HG02870 (cell line): ENCODE data around the gene CAD.

Source experiments
- ATAC-seq: cut with Tn5 transposase; IDR thresholded peaks from one replicate; pipeline ENCODE4 v1.9.1; 2021; ENCODE audit warnings: mild to moderate bottlenecking, moderate library complexity; ENCODE audit not compliant: unreplicated experiment

The CAD gene

GRCh38 chr2:27222407-27222806, 5.2 kb downstream of the CAD start:
- ATAC-seq, result no peak

DNA sequence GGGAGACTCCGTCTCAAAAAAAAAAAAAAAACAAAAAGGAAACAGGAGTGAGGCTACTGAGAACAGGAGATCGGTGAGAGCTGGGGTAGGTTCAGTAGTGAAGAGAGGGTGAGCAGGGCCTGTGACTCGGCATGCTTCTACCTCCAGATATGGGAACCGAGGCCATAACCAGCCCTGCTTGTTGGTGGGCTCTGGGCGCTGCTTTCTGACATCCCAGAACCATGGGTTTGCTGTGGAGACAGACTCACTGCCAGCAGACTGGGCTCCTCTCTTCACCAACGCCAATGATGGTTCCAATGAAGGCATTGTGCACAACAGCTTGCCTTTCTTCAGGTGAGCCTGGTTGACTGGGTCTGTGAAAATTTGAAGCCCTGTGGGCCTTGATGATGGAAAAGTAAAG, 6.2 kb downstream of the CAD start:
- ATAC-seq, result no peak

DNA sequence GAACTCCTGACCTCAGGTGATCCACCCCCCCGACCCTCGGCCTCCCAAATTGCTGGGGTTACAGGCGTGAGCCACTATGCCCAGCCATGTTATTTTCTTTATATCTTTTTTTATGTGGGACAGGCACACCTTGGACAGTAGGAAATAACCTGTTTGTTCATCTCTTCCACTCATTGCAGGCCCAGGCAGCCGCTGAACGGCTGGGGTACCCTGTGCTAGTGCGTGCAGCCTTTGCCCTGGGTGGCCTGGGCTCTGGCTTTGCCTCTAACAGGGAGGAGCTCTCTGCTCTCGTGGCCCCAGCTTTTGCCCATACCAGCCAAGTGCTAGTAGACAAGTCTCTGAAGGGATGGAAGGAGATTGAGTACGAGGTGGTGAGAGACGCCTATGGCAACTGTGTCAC, 8.4 kb downstream of the CAD start:
- ATAC-seq, result no peak

- ATAC-seq, result no peak
Observed at GRCh38 chr2:27227501-27227900, 10.3 kb downstream of the CAD start.

- ATAC-seq, result no peak
Observed at GRCh38 chr2:27231921-27232320, 14.8 kb downstream of the CAD start.

DNA sequence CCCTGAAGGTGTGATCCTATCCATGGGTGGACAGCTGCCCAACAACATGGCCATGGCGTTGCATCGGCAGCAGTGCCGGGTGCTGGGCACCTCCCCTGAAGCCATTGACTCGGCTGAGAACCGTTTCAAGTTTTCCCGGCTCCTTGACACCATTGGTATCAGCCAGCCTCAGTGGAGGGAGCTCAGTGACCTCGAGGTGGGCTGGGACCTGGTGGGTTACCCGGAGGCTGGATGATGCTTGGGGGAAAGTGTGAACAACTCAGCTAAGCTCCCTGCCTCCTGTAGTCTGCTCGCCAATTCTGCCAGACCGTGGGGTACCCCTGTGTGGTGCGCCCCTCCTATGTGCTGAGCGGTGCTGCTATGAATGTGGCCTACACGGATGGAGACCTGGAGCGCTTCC, 16.2 kb downstream of the CAD start:
- no peak for ATAC-seq

- no peak for ATAC-seq
Observed at GRCh38 chr2:27236136-27236535, 19.0 kb downstream of the CAD start.

DNA sequence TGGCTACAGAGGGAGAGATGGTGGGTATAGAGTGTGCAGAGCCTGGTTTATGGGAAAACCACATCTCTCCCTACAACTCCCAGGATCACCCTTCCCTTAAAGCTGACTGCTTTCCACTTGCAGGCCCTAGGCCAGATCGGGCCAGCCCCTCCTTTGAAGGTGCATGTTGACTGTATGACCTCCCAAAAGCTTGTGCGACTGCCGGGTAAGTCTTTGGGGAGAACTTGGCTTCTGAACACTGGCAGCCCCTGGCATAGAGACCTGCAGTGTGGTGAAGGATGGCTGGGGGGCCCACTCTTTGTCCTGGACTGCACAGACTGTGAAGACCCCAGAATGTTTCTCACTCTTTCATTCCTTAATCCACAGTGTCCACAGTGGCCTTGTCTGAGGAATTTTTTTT, 19.5 kb downstream of the CAD start:
- ATAC-seq, result no peak

GRCh38 chr2:27237341-27237945, 20.3 kb downstream of the CAD start:
- no peak for ATAC-seq

- ATAC-seq, result no peak
Observed at GRCh38 chr2:27238976-27239375, 21.8 kb downstream of the CAD start.

- no peak for ATAC-seq
Observed at GRCh38 chr2:27240406-27240805, 23.2 kb downstream of the CAD start.

DNA sequence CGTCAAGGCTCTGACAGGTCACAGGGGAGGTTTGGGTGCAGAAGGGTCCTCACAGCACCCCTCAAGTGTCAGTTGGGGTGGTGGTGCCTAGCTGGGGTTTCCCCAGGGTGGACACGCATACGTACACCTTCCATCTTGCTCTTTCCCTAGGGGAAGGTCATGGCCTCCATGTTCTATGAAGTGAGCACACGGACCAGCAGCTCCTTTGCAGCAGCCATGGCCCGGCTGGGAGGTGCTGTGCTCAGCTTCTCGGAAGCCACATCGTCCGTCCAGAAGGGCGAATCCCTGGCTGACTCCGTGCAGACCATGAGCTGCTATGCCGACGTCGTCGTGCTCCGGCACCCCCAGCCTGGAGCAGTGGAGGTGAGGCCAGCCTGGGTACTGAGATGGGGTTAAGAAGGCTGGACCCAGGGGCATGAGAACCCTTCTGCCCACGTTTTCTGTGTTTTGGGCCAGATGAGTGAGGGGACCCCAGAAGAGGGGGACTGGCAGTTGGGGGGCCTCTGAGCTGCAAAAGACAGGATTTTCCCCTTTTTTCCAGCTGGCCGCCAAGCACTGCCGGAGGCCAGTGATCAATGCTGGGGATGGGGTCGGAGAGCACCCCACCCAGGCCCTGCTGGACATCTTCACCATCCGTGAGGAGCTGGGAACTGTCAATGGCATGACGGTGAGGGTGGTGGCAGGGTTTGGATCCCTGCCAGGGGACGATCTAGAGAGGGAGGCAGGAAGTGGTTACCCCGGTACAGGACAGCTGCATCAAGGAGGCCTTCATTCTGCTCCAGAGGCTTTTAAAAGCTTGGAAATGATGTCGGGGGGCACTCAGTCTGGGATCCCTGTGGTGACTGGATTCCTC, 24.8 kb downstream of the CAD start:
- no peak for ATAC-seq

DNA sequence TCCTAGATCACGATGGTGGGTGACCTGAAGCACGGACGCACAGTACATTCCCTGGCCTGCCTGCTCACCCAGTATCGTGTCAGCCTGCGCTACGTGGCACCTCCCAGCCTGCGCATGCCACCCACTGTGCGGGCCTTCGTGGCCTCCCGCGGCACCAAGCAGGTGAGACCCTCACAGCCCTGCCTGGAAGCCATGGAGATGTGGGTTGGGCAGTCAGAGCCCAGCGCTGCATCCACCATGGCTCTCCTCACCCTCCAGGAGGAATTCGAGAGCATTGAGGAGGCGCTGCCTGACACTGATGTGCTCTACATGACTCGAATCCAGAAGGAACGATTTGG, 25.4 kb downstream of the CAD start:
- no peak for ATAC-seq

- ATAC-seq, result no peak
Observed at GRCh38 chr2:27243391-27244130, 26.4 kb downstream of the CAD start.

DNA sequence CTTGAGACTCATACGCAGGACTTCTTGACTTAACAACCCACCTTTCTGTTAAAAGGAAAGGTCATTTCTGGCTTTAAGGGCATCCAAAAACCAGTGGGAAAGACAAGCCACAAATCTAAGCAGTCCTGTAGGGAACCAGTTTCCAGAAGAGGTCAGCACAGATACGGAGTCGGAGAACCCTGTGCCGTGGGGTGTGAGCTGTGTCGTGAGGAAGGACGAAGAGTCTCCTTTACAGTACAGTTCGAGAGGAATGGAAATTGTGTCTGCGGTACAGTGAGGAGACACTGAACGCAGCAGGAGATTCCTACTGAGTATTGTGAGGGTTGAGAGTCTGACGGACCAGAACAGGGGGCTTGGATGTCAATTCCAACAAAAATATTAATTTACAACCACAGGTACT, 27.9 kb downstream of the CAD start:
- ATAC-seq, result no peak

DNA sequence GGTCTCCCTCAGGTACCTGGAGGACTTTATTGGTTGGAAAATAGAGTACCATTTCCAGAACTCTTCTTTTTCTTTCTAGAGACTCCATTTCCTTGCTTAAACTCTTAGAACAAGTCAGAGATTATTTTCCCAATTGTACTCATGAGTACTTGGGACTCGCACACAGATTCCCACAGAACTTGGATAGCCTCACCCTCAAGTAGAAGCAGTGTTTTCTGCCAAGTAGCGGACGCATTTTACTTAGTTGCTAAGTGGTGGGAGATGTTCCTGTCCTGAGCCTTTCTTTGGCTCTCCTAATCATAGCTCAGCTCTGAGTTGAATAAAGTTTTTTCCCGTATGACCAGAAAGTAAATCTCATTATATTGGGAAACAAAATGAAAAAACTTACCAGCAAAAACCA, 28.5 kb downstream of the CAD start:
- ATAC-seq, result no peak

- no peak for ATAC-seq
Observed at GRCh38 chr2:27247893-27248292, 30.7 kb downstream of the CAD start.

- no peak for ATAC-seq
Observed at GRCh38 chr2:27249159-27249890, 32.2 kb downstream of the CAD start.

DNA sequence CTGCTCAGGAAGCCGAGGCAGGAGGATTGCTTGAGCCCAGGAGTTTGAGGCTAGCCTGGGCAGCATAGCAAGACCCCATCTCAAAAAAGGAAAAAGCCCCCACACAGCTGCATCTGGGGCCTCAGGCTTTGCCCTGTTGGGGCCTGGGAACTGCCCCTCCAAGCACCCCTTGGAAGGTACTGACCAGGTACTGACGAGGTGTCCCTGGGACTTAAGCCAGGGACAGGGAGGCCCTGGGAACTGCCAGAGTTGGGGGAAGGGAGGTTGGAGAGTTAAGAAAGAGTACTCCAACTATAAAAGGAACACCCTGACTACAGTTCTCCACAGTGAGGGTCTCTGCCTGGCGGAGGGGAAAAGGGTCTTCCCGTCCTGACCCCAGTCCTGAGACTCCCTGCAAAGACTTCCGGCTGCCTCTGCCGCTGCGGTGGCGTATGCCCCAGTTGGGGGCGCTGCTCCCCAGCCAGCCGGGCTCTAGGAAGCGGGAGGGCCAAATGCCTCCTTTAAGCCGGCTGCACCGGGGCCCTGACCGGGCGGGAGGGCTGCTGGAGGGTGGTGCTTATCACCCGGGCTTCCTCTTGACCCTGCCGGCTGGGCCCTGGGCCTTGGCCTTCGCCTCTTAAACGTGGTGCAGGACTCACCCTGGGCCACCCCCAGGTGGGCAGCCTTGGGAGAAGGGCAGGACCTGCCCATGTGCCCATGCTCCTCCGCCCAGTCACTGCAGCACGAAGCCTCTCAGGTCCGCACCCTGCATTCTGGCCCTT, 32.9 kb downstream of the CAD start:
- ATAC-seq, result no peak

DNA sequence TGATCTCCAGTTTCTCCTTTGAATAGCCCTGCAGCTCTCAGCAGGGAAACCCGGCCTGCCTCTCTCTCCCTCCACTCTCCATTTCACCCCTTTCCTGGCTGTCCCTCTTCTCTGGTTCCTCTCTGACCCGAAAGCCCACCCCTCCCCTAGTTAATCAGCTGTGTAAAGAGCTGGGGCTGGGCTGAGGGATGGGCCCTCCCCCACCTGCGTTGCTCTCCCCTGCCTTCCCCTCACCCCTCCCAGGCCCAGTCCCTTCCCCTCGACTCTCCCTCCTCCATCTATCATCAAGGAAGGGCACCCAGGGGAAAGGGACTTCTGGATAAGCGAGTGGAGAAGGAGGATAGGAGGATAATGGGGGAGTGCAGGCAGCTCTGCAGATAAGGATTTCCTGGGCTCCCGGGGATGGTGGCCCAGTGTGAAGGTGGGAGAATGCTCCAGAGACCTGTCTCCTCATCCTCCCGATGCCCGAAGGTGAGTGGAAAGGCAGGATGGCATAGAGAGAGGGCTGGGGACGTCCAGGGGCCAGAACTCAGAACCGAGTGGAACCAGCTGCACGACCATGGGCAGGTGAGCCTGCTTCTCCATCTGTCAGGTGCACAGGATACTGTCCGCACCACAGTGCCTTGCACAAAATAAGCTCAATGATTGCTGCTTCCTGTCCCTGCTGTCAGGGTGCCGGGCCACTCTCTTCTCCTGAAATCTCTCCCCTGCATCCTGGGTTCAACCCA, 33.6 kb downstream of the CAD start:
- ATAC-seq, result no peak
